H1 (cell line): ENCODE measurements around the gene PTGES2. TPM values are rescaled to one million over a fixed set of nuclear protein-coding genes. Genes with fewer than 3 reads are reported as not detected.
A peak's percentile ranks its signal among the peaks of the same experiment; 100 is the strongest.

ENCODE experiments used
- CTCF ChIA-PET: fragments of 300-600 bp; sonication (Branson Sonifier 250); formaldehyde crosslinking; loops from one replicate; lab custom pipeline; 2021; ENCODE audit not compliant: partially characterized antibody; lab: Charles Lee
- POLR2A ChIA-PET: fragments of 300-600 bp; sonication (Branson Sonifier 250); formaldehyde crosslinking; loops from one replicate; lab custom pipeline; 2021; ENCODE audit warnings: inconsistent platforms; ENCODE audit not compliant: partially characterized antibody; lab: Charles Lee
- DNase-seq, 2 experiments: peaks; one replicate each; pipeline versions ENCODE4 v3.0.0 to v3.0.0-alpha.2; 2010 to 2022; ENCODE audit warnings: low spot score in 2 of 2, low read depth in 1 of 2, mixed read lengths in 1 of 2
- FAIRE-seq: peaks from 2 replicates; lab custom pipeline; 2011; peaks lifted over from hg19 to GRCh38; lab: Jason Lieb, UNC
- H2AFZ ChIP-seq: 2 replicates; pipeline ENCODE4 v1.8.1; 2012; ENCODE audit warnings: low read length, inconsistent platforms
- H2AK5ac ChIP-seq: 2 replicates; pipeline ENCODE4 v1.6.1; 2013; ENCODE audit warnings: low read depth, low read length
- H2BK120ac ChIP-seq: replicated peaks from 2 replicates; pipeline ENCODE3; 2013; ENCODE audit warnings: low read depth, low read length, inconsistent platforms
- H2BK12ac ChIP-seq: 2 replicates; pipeline ENCODE4 v1.6.1; 2013; ENCODE audit warnings: low read depth, low read length
- H2BK15ac ChIP-seq: 2 replicates; pipeline ENCODE4 v1.6.1; 2013; ENCODE audit warnings: low read length
- H2BK20ac ChIP-seq: 2 replicates; pipeline ENCODE4 v1.6.1; 2013; ENCODE audit warnings: low read length
- H2BK5ac ChIP-seq: 2 replicates; pipeline ENCODE4 v1.6.1; 2013; ENCODE audit warnings: low read depth, low read length
- H3K14ac ChIP-seq: 2 replicates; pipeline ENCODE4 v1.6.1; 2013; ENCODE audit warnings: inconsistent platforms; ENCODE audit not compliant: insufficient read length
- H3K18ac ChIP-seq: 2 replicates; pipeline ENCODE4 v1.6.1; 2013; ENCODE audit warnings: low read length; ENCODE audit errors: extremely low read depth
- H3K23ac ChIP-seq: 2 replicates; pipeline ENCODE4 v1.6.1; 2013; ENCODE audit warnings: inconsistent platforms; ENCODE audit not compliant: insufficient read length
- H3K23me2 ChIP-seq: 2 replicates; pipeline ENCODE4 v1.6.1; 2013; ENCODE audit warnings: low read depth, low read length
- H3K27ac ChIP-seq: 2 replicates; pipeline ENCODE4 v1.6.1; 2011; ENCODE audit warnings: low read depth, low read length, inconsistent platforms
- H3K27me3 ChIP-seq, 4 experiments: replicated peaks in 1 of 4; 1 replicate in 1 of 4; 2 replicates in 3 of 4; pipeline versions ENCODE4 v1.6.1 to v1.8.1; 2011 to 2013; ENCODE audit warnings: low read length in 3 of 4, mild to moderate bottlenecking in 3 of 4, inconsistent platforms in 2 of 4, mixed read lengths in 2 of 4, moderate library complexity in 1 of 4; ENCODE audit not compliant: control insufficient read depth in 3 of 4, insufficient read depth in 3 of 4; ENCODE audit errors: extremely low read depth in 1 of 4
- H3K36me3 ChIP-seq, 4 experiments: 2 replicates each; pipeline versions ENCODE4 v1.6.1 to v1.8.1; 2011 to 2013; ENCODE audit warnings: mild to moderate bottlenecking in 4 of 4, low read length in 3 of 4, moderate library complexity in 2 of 4, control low read depth in 1 of 4, inconsistent platforms in 1 of 4; ENCODE audit not compliant: insufficient read depth in 4 of 4, control insufficient read depth in 2 of 4
- H3K4ac ChIP-seq: replicated peaks from 2 replicates; pipeline ENCODE3; 2013; ENCODE audit warnings: low read length, low read depth, mixed read lengths, inconsistent platforms; ENCODE audit not compliant: insufficient read length
- H3K4me1 ChIP-seq, 4 experiments: replicated peaks in 1 of 4; 1 replicate in 1 of 4; 2 replicates in 3 of 4; pipeline versions ENCODE4 v1.6.1 to v1.8.1; 2011 to 2013; ENCODE audit warnings: low read length in 3 of 4, inconsistent platforms in 2 of 4, mixed read lengths in 1 of 4; ENCODE audit not compliant: insufficient read depth in 4 of 4, control insufficient read depth in 3 of 4
- H3K4me2 ChIP-seq, 2 experiments: 2 replicates each; pipeline versions ENCODE4 v1.6.1 to v1.8.1; 2011 to 2013; ENCODE audit warnings: low read depth in 2 of 2, low read length in 2 of 2, control low read depth in 1 of 2, inconsistent platforms in 1 of 2, mild to moderate bottlenecking in 1 of 2; ENCODE audit not compliant: insufficient read depth in 1 of 2
- H3K4me3 ChIP-seq, 4 experiments: fragments of 200-600, 300-600 bp in 1 of 4; sonication (generic), shearing (Covaris generic), sonication (Bioruptor Twin) in 1 of 4; 2 replicates each; pipeline versions ENCODE4 v1.5.1 to v1.8.1; 2011 to 2016; ENCODE audit warnings: low read length in 4 of 4, low read depth in 3 of 4, control low read depth in 2 of 4, inconsistent platforms in 2 of 4, mild to moderate bottlenecking in 2 of 4, mixed read lengths in 1 of 4, moderate library complexity in 1 of 4; ENCODE audit not compliant: insufficient read depth in 2 of 4; ENCODE audit errors: extremely low read depth in 1 of 4
- H3K56ac ChIP-seq: replicated peaks from 2 replicates; pipeline ENCODE3; 2013; ENCODE audit warnings: low read depth, mild to moderate bottlenecking, mixed read lengths, low read length, inconsistent platforms; ENCODE audit not compliant: insufficient read length
- H3K79me1 ChIP-seq: 2 replicates; pipeline ENCODE4 v1.6.1; 2013; ENCODE audit warnings: low read depth, low read length, control low read depth
- H3K79me2 ChIP-seq, 2 experiments: 2 replicates each; pipeline versions ENCODE4 v1.6.1 to v1.8.1; 2012 to 2013; ENCODE audit warnings: low read length in 2 of 2, mild to moderate bottlenecking in 2 of 2, inconsistent platforms in 1 of 2; ENCODE audit not compliant: insufficient read depth in 2 of 2, control insufficient read depth in 1 of 2
- H3K9ac ChIP-seq, 4 experiments: replicated peaks in 1 of 4; 1 replicate in 1 of 4; 2 replicates in 3 of 4; pipeline versions ENCODE4 v1.6.1 to v1.8.1; 2011 to 2013; ENCODE audit warnings: low read depth in 3 of 4, low read length in 3 of 4, control low read depth in 2 of 4, mild to moderate bottlenecking in 2 of 4, moderate library complexity in 2 of 4, inconsistent platforms in 1 of 4; ENCODE audit errors: extremely low read depth in 1 of 4
- H3K9me3 ChIP-seq, 2 experiments: 2 replicates each; pipeline versions ENCODE4 v1.6.1 to v1.8.1; 2012 to 2013; ENCODE audit warnings: mild to moderate bottlenecking in 2 of 2, moderate library complexity in 2 of 2, control low read depth in 1 of 2, inconsistent platforms in 1 of 2, low read depth in 1 of 2, low read length in 1 of 2, mixed read lengths in 1 of 2; ENCODE audit not compliant: insufficient read depth in 2 of 2
- H4K20me1 ChIP-seq, 2 experiments: replicated peaks in 1 of 2; 2 replicates each; pipeline versions ENCODE3 to v1.8.1; 2011 to 2013; ENCODE audit warnings: inconsistent platforms in 2 of 2, low read length in 2 of 2, mild to moderate bottlenecking in 1 of 2; ENCODE audit not compliant: insufficient read depth in 2 of 2, control insufficient read depth in 1 of 2
- H4K5ac ChIP-seq: 2 replicates; pipeline ENCODE4 v1.6.1; 2013; ENCODE audit warnings: low read length, low read depth, mixed read lengths, inconsistent platforms; ENCODE audit not compliant: insufficient read length
- H4K8ac ChIP-seq: 2 replicates; pipeline ENCODE4 v1.8.0; 2013; ENCODE audit warnings: mild to moderate bottlenecking, moderate library complexity, low read length, inconsistent platforms; ENCODE audit not compliant: insufficient read depth; ENCODE audit errors: extremely low read depth
- H4K91ac ChIP-seq: replicated peaks from 2 replicates; pipeline ENCODE3; 2013; ENCODE audit warnings: low read length, mixed read lengths, inconsistent platforms; ENCODE audit not compliant: insufficient read length
- CHD2 ChIP-seq: IDR thresholded peaks from 2 replicates; pipeline ENCODE4 v1.6.1; 2012; ENCODE audit warnings: low read length, improper control_type of control experiment
- EP300 ChIP-seq, 2 experiments: IDR thresholded peaks; 1 replicate in 1 of 2; 2 replicates in 1 of 2; pipeline ENCODE4 v1.6.1; 2011 to 2012; ENCODE audit warnings: low read depth in 2 of 2, low read length in 2 of 2, mild to moderate bottlenecking in 2 of 2, borderline replicate concordance in 1 of 2, inconsistent platforms in 1 of 2, moderate library complexity in 1 of 2
- HDAC6 ChIP-seq: IDR thresholded peaks from one replicate; pipeline ENCODE4 v1.7.1; 2012; ENCODE audit warnings: low read depth, mild to moderate bottlenecking, inconsistent platforms, low read length, moderate library complexity
- RBBP5 ChIP-seq: IDR thresholded peaks from 2 replicates; pipeline ENCODE4 v1.7.1; 2012; ENCODE audit warnings: low read depth, mild to moderate bottlenecking, inconsistent platforms, low read length, moderate library complexity, borderline replicate concordance
- WGBS, 2 experiments: shearing (Covaris generic) in 1 of 2; methylation state at CpG; one replicate each; pipeline versions ENCODE4 v1.1.6 to v1.1.7; 2013 to 2015; ENCODE audit warnings: low lambda C conversion rate in 2 of 2, mixed read lengths in 2 of 2, inconsistent platforms in 1 of 2, low coverage in 1 of 2, missing lambda C conversion rate in 1 of 2; ENCODE audit not compliant: insufficient replicate concordance in 2 of 2, insufficient coverage in 1 of 2, insufficient read length in 1 of 2; ENCODE audit errors: extremely low coverage in 1 of 2, missing lambda C conversion rate in 1 of 2; 5-methylcytosine and 5-hydroxymethylcytosine counted together
- polyA plus RNA-seq, 7 experiments: library from polyadenylated mRNA; depleted of rRNA in 3 of 7; stranded (reverse) in 5 of 7; unstranded in 2 of 7; fragments of >200 nt in 5 of 7; fragments of 200-250 nt in 2 of 7; gene quantifications; 1 replicate in 5 of 7; 2 replicates in 1 of 7; 4 replicates in 1 of 7; pipeline versions ENCODE4 v1.2.1 to v1.2.3, GENCODE V29; 2011 to 2013; ENCODE audit warnings: missing spikeins in 2 of 7, mixed read lengths in 2 of 7
- total RNA-seq: library from RNA; stranded (reverse); fragmentation: NEBNext Ultra II Directional; extraction: Animal tissue kit (Norgen Biotek cat#: 25700); gene quantifications from 2 replicates; pipeline ENCODE4 v1.2.1, GENCODE V29; 2021

PTGES2 gene
- total and polyA plus RNA-seq, 2 of the 8 experiments (the other 6 are each of a cell fraction or from before 2014, with no cell fraction given), result 80.7 to 81.2 TPM

- no peak overlapping the region for H2BK5ac ChIP-seq
- H4K8ac ChIP-seq, result no peak overlapping the region
- peaks cover 8 to 33% of the 10 kb centered on the region in 2 experiments for H4K20me1 ChIP-seq
- H4K91ac ChIP-seq, result no peak overlapping the region
- DNase-seq (no peak), FAIRE-seq (no peak)
- WGBS, 2 experiments, result 95% methylated on average over 10 of the region's 10 CpGs; no CpG with 5 or more reads in 1 of the 2 experiments
- POLR2A ChIA-PET, result interaction anchor here (1.0 to 12.1 kb wide), 10 partner anchors 8 to 283 kb away, joined by 3 to 119 read pairs (median 6); partner anchors contain the start of gene SLC25A25
- H3K4me2 ChIP-seq, result peak overlapping the region in 1 of 2 experiments; percentile 93; a peak in 1 of 4 replicates
- H4K5ac ChIP-seq, result no peak overlapping the region
- peaks cover 11 to 28% (median 22%) of the 10 kb centered on the region in 4 experiments for H3K4me1 ChIP-seq
- no peak overlapping the region for H2BK15ac ChIP-seq
- no peaks in the 10 kb centered on the region for H3K27me3 ChIP-seq
- H2BK12ac ChIP-seq, result no peak overlapping the region
- peaks cover 19% of the 10 kb centered on the region for H3K79me1 ChIP-seq
- H3K56ac ChIP-seq, result no peak overlapping the region
- H3K9ac ChIP-seq, result no peak overlapping the region
- no peak overlapping the region for H3K4me3 ChIP-seq
- H2BK20ac ChIP-seq, result no peak overlapping the region
- H2AFZ ChIP-seq, result no peak overlapping the region
- H3K79me2 ChIP-seq, result peaks cover 0 to 23% of the 10 kb centered on the region in 2 experiments; a peak in 2 of 4 replicates
- no peak overlapping the region for H3K14ac ChIP-seq
- no peaks in the 10 kb centered on the region for H3K9me3 ChIP-seq
- TF ChIP-seq HDAC6 (no peak), CHD2 (no peak), EP300 (IDR thresholded peaks at IDR 0.05; ENCODE audit: borderline replicate concordance in 1 of 2, low read depth in 2 of 2, low read length in 2 of 2) (no peak), RBBP5 (no peak)
- H3K23me2 ChIP-seq, result peaks cover 9% of the 10 kb centered on the region
- CTCF ChIA-PET, result interaction anchor here (0.7 to 10.5 kb wide), 12 partner anchors 9 to 262 kb away, joined by 3 to 114 read pairs (median 3); no protein-coding TSS in a partner anchor
- peak overlapping the region; percentile 13; the same call in 1 of the 2 replicates for H3K18ac ChIP-seq
- no peak overlapping the region for H2BK120ac ChIP-seq
- no peak overlapping the region for H3K27ac ChIP-seq
- H2AK5ac ChIP-seq, result no peak overlapping the region
- no peak overlapping the region for H3K4ac ChIP-seq
- no peak overlapping the region for H3K23ac ChIP-seq
- peaks cover 13 to 34% (median 19%) of the 10 kb centered on the region in 4 experiments for H3K36me3 ChIP-seq
These were observed 26.9 kb downstream of the PTGES2 start for GRCh38 chr9:128100581-128100980.
